Testis (tissue), 2 donors: ENCODE data around the gene RIMS1.

Source experiments
- CTCF ChIP-seq, 3 experiments: fragments of 450-650 bp in 2 of 3; fragments of 200-600 bp in 1 of 3; sonication (generic) in 1 of 3; IDR thresholded peaks; one replicate each; pipeline ENCODE4 v1.5.1; 2016 to 2019; ENCODE audit warnings: antibody characterized with exemption in 3 of 3, mild to moderate bottlenecking in 2 of 3, moderate library complexity in 1 of 3
- POLR2A ChIP-seq: fragments of 450-650 bp; IDR thresholded peaks from one replicate; pipeline ENCODE4 v1.6.1; 2017; ENCODE audit warnings: antibody characterized with exemption, mild to moderate bottlenecking, moderate library complexity

GRCh38 chr6:72401865-72402264 is 515.5 kb downstream of the RIMS1 start:
- TF ChIP-seq POLR2A = no peak
- TF ChIP-seq CTCF (IDR thresholded peaks at IDR 0.05) = no peak
